Spleen (tissue), 7 donors: ENCODE measurements around the gene RIMBP2.

Experiments
- CTCF ChIP-seq, 11 experiments: fragments of 200-600 bp in 7 of 11; fragments of 450-650 bp in 4 of 11; sonication (generic) in 4 of 11; IDR thresholded peaks in 8 of 11; conservative IDR thresholded peaks in 3 of 11; 1 replicate in 7 of 11; 2 replicates in 4 of 11; pipeline versions ENCODE4 v1.4.0 to v1.8.0; 2016 to 2021; ENCODE audit warnings: antibody characterized with exemption in 11 of 11, inconsistent platforms in 4 of 11, mild to moderate bottlenecking in 1 of 11
- POLR2AphosphoS5 ChIP-seq, 3 donors: sonication (generic); formaldehyde crosslinking; IDR thresholded peaks; one replicate each; pipeline ENCODE4 v1.5.1; 2017; ENCODE audit warnings: antibody characterized with exemption in 3 of 3
- donor health status: DM: no; HTN: no; CAD: no; lungs with moderate emphysema.
- donor health status: DM: no; HTN: no; CAD: no.
- donor health status: DM: no; HTN: no; CAD: no.

DNA sequence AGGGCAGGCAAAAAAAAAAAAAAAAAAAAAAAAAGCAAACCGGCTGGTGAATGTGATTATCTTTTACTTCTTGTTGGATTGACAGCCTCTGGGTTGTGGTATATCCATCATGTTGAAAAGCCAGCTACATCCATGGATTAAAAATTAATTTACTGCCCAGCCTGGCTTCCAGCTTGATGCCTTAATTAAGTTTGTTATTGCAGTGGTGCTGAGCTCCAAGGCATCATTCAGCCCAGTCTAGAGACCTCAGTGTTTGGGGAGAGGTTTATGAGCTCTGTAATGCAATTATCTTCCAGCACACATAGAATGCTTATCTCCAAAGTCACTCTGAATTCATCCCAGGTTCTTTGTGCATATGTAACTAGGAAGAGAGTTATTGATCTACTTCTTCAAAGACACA is 114.8 kb downstream of the RIMBP2 start:
- TF ChIP-seq CTCF (IDR thresholded peaks at IDR 0.05 in 8 of 11, conservative IDR thresholded peaks at IDR 0.05 in 3 of 11) (no peak), POLR2AphosphoS5 (IDR thresholded peaks at IDR 0.05) (no peak)
